ENCODE measurements around the gene TEX10.

TEX10 gene

GRCh38 chr9:100282388-100282719 is 70.4 kb downstream of the TEX10 start:
- Histone ChIP-seq H3K4me1 (ENCODE audit: insufficient read depth, low read length) (0 out of 2 replicates have a peak, but pooled peaks cover 3% of the 10 kb centered on the region), H3K36me3 (ENCODE audit: insufficient read depth, low read depth, low read length) (peaks cover 9% of the 10 kb centered on the region; the same call in 1 of the 2 replicates)

GRCh38 chr9:100281676-100282387 is 70.9 kb downstream of the TEX10 start:
- H3K36me3 ChIP-seq (ENCODE audit: insufficient read depth, low read depth, low read length), result peaks cover 9% of the 10 kb centered on the region

More at GRCh38 chr9:100282388-100282719, 70.4 kb downstream of the TEX10 start:
- Histone ChIP-seq H3K9me3 (ENCODE audit: insufficient read depth, low read depth, low read length) (peaks cover 8% of the 10 kb centered on the region; the same call in 1 of the 2 replicates), H3K9ac (ENCODE audit: low read depth, low read length) (no peak overlapping the region), H3K27ac (ENCODE audit: low read length) (no peak overlapping the region), H3K27me3 (ENCODE audit: insufficient read depth, low read length) (no peaks in the 10 kb centered on the region), H3K4me3 (ENCODE audit: low read length) (no peak overlapping the region)

GRCh38 chr9:100281066-100281465 is 71.7 kb downstream of the TEX10 start:
- Histone ChIP-seq H3K4me3 (ENCODE audit: low read length) (no peak overlapping the region), H3K36me3 (ENCODE audit: insufficient read depth, low read depth, low read length) (peaks cover 9% of the 10 kb centered on the region), H3K27me3 (ENCODE audit: insufficient read depth, low read length) (no peaks in the 10 kb centered on the region), H3K4me1 (ENCODE audit: insufficient read depth, low read length) (0 out of 2 replicates have a peak, but pooled peaks cover 3% of the 10 kb centered on the region), H3K9ac (ENCODE audit: low read depth, low read length) (no peak overlapping the region), H3K27ac (ENCODE audit: low read length) (no peak overlapping the region), H3K9me3 (ENCODE audit: insufficient read depth, low read depth, low read length) (peaks cover 8% of the 10 kb centered on the region; the same call in 1 of the 2 replicates)

More at GRCh38 chr9:100281676-100282387, 70.9 kb downstream of the TEX10 start:
- Histone ChIP-seq H3K9me3 (ENCODE audit: insufficient read depth, low read depth, low read length) (peaks cover 8% of the 10 kb centered on the region; the same call in 1 of the 2 replicates), H3K27me3 (ENCODE audit: insufficient read depth, low read length) (no peaks in the 10 kb centered on the region), H3K9ac (ENCODE audit: low read depth, low read length) (no peak overlapping the region), H3K27ac (ENCODE audit: low read length) (no peak overlapping the region), H3K4me3 (ENCODE audit: low read length) (no peak overlapping the region), H3K4me1 (ENCODE audit: insufficient read depth, low read length) (0 out of 2 replicates have a peak, but pooled peaks cover 3% of the 10 kb centered on the region)

- no peaks in the 10 kb centered on the region for H3K4me1 ChIP-seq (ENCODE audit: insufficient read depth, low read length)
- no peaks in the 10 kb centered on the region; the same call in 1 of the 2 replicates for H3K36me3 ChIP-seq (ENCODE audit: insufficient read depth, low read depth, low read length)
- no peak overlapping the region for H3K9ac ChIP-seq (ENCODE audit: low read depth, low read length)
- H3K9me3 ChIP-seq (ENCODE audit: insufficient read depth, low read depth, low read length), result no peaks in the 10 kb centered on the region
- no peaks in the 10 kb centered on the region for H3K27me3 ChIP-seq (ENCODE audit: insufficient read depth, low read length)
- H3K27ac ChIP-seq (ENCODE audit: low read length), result no peak overlapping the region
- H3K4me3 ChIP-seq (ENCODE audit: low read length), result no peak overlapping the region
These were observed 75.4 kb downstream of the TEX10 start for GRCh38 chr9:100277166-100277979.

- Histone ChIP-seq H3K36me3 (ENCODE audit: insufficient read depth, low read depth, low read length) (no peaks in the 10 kb centered on the region), H3K9me3 (ENCODE audit: insufficient read depth, low read depth, low read length) (no peaks in the 10 kb centered on the region), H3K4me1 (ENCODE audit: insufficient read depth, low read length) (no peaks in the 10 kb centered on the region)
These were observed 83.1 kb downstream of the TEX10 start for GRCh38 chr9:100269656-100270055.

GRCh38 chr9:100268271-100268670 is 84.5 kb downstream of the TEX10 start:
- no peaks in the 10 kb centered on the region for H3K36me3 ChIP-seq (ENCODE audit: insufficient read depth, low read depth, low read length)
- H3K27me3 ChIP-seq (ENCODE audit: insufficient read depth, low read length), result no peaks in the 10 kb centered on the region
- H3K9ac ChIP-seq (ENCODE audit: low read depth, low read length), result no peak overlapping the region
- H3K9me3 ChIP-seq (ENCODE audit: insufficient read depth, low read depth, low read length), result no peaks in the 10 kb centered on the region
- no peaks in the 10 kb centered on the region for H3K4me1 ChIP-seq (ENCODE audit: insufficient read depth, low read length)
- H3K27ac ChIP-seq (ENCODE audit: low read length), result no peak overlapping the region
- no peak overlapping the region for H3K4me3 ChIP-seq (ENCODE audit: low read length)

More at GRCh38 chr9:100269656-100270055, 83.1 kb downstream of the TEX10 start:
- H3K9ac ChIP-seq (ENCODE audit: low read depth, low read length), result no peak overlapping the region
- H3K27me3 ChIP-seq (ENCODE audit: insufficient read depth, low read length), result no peaks in the 10 kb centered on the region
- H3K27ac ChIP-seq (ENCODE audit: low read length), result no peak overlapping the region
- no peak overlapping the region for H3K4me3 ChIP-seq (ENCODE audit: low read length)

- no peaks in the 10 kb centered on the region for H3K27me3 ChIP-seq (ENCODE audit: insufficient read depth, low read length)
- no peaks in the 10 kb centered on the region for H3K4me1 ChIP-seq (ENCODE audit: insufficient read depth, low read length)
- H3K36me3 ChIP-seq (ENCODE audit: insufficient read depth, low read depth, low read length), result no peaks in the 10 kb centered on the region
- no peak overlapping the region for H3K27ac ChIP-seq (ENCODE audit: low read length)
- H3K9me3 ChIP-seq (ENCODE audit: insufficient read depth, low read depth, low read length), result no peaks in the 10 kb centered on the region
- H3K4me3 ChIP-seq (ENCODE audit: low read length), result no peak overlapping the region
- no peak overlapping the region for H3K9ac ChIP-seq (ENCODE audit: low read depth, low read length)
These were observed 85.5 kb downstream of the TEX10 start for GRCh38 chr9:100267211-100267610.

Measured in iPS-20b (cell line).